Ascending aorta (tissue), 2 donors: ENCODE data around the gene FCRL4. TPM values are rescaled to one million over a fixed set of nuclear protein-coding genes. Genes with fewer than 3 reads are reported as not detected.

Source experiments
- DNase-seq, 2 donors: peaks; one replicate each; pipeline ENCODE4 v3.0.0-alpha.2; 2019; ENCODE audit warnings: low spot score in 2 of 2
- H3K27ac ChIP-seq, 2 donors: fragments of 200-600 bp; sonication (generic); one replicate each; pipeline ENCODE4 v1.5.1; 2016 to 2017; ENCODE audit warnings: mild to moderate bottlenecking in 1 of 2
- H3K27me3 ChIP-seq: fragments of 200-600 bp; sonication (generic); one replicate; pipeline ENCODE4 v1.5.1; 2017
- H3K36me3 ChIP-seq, 2 donors: fragments of 200-600 bp; sonication (generic); one replicate each; pipeline ENCODE4 v1.5.1; 2016
- H3K4me1 ChIP-seq, 2 donors: fragments of 200-600 bp; sonication (generic); one replicate each; pipeline ENCODE4 v1.5.1; 2016 to 2017; ENCODE audit warnings: mild to moderate bottlenecking in 1 of 2
- H3K4me3 ChIP-seq, 2 donors: fragments of 200-600 bp; sonication (generic); one replicate each; pipeline ENCODE4 v1.5.1; 2016 to 2017; ENCODE audit warnings: mild to moderate bottlenecking in 1 of 2
- H3K9me3 ChIP-seq, 2 donors: fragments of 200-600 bp; sonication (generic); one replicate each; pipeline ENCODE4 v1.5.1; 2016
- intact Hi-C: fragments of 100-400 bp; cut with DNase I; formaldehyde crosslinking; loops from one replicate; pipeline ENCODE4 v1.15.1; 2023
- total RNA-seq: library from RNA; depleted of rRNA; stranded (reverse); fragments of >200 nt; gene quantifications from one replicate; pipeline ENCODE4 v1.1.0, GENCODE V29; 2016
- TF ChIP-seq, protein P1 (sequence below), 3 experiments: fragments of 200-600 bp in 2 of 3; fragments of 450-650 bp in 1 of 3; sonication (generic) in 2 of 3; IDR thresholded peaks; one replicate each; pipeline ENCODE4 v1.5.1; 2016 to 2019; ENCODE audit warnings: antibody characterized with exemption in 3 of 3, mild to moderate bottlenecking in 1 of 3, moderate library complexity in 1 of 3

The FCRL4 gene
- total RNA-seq = not detected

DNA sequence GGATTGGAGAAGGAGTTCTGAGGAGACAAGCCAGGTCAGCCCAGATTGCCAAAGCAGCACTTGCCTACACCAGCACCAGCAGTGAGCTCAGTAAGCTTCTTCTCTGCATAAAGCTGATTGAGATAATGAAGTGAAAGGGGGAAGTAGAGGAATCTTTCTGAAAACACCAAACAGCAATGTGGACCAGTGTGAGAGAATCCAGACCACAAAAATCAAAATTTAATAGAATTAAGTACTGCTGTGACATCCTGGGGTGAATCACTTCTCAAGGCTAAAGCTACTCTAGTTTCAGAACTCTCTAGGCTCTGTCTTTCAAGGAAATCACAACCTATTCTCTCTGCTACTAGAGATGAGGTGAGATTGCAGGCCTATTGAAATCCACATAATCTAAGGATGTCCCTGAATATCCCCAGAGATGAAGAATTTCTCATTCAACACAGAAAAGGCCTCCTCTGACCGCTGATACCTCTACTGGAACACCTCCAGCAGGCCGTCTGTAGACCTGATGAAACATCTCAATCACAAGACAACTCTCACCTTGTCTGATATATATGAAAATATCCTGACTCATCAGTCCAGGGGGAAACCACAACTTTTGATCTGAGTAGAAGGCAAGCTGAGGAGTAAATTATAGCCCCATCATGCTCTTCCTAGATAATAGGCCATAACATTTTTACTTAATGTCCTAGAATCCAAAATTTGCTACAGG, at the start of gene FCRL4:
TSS of gene FCRL4 (minus strand) at position 127 of the 709 bp plus-strand sequence. CDS start 141 bp downstream, outside the sequence.
- Histone ChIP-seq H3K27me3 (no peaks in the 10 kb centered on the region), H3K4me1 (no peaks in the 10 kb centered on the region), H3K4me3 (no peak within 1 kb of the TSS), H3K9me3 (no peaks in the 10 kb centered on the region), H3K36me3 (no peaks in the 10 kb centered on the region), H3K27ac (no peak within 1 kb of the TSS)
- DNase-seq = no peak
- TF ChIP-seq, protein P1, sequence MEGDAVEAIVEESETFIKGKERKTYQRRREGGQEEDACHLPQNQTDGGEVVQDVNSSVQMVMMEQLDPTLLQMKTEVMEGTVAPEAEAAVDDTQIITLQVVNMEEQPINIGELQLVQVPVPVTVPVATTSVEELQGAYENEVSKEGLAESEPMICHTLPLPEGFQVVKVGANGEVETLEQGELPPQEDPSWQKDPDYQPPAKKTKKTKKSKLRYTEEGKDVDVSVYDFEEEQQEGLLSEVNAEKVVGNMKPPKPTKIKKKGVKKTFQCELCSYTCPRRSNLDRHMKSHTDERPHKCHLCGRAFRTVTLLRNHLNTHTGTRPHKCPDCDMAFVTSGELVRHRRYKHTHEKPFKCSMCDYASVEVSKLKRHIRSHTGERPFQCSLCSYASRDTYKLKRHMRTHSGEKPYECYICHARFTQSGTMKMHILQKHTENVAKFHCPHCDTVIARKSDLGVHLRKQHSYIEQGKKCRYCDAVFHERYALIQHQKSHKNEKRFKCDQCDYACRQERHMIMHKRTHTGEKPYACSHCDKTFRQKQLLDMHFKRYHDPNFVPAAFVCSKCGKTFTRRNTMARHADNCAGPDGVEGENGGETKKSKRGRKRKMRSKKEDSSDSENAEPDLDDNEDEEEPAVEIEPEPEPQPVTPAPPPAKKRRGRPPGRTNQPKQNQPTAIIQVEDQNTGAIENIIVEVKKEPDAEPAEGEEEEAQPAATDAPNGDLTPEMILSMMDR (IDR thresholded peaks at IDR 0.05) = no peak
- intact Hi-C loops = no loop called here

GRCh38 chr1:157646144-157646543, 48.3 kb upstream of the FCRL4 start:
- Histone ChIP-seq H3K9me3 (no peaks in the 10 kb centered on the region), H3K4me3 (no peak overlapping the region), H3K4me1 (no peaks in the 10 kb centered on the region), H3K27ac (no peak overlapping the region), H3K27me3 (no peaks in the 10 kb centered on the region), H3K36me3 (no peaks in the 10 kb centered on the region)
- TF ChIP-seq, protein P1 (IDR thresholded peaks at IDR 0.05) = no peak
- intact Hi-C loops = no loop called here
- DNase-seq = no peak

GRCh38 chr1:157641177-157641576, 43.3 kb upstream of the FCRL4 start:
- no peak for DNase-seq
- TF ChIP-seq, protein P1 (IDR thresholded peaks at IDR 0.05) = no peak

DNA sequence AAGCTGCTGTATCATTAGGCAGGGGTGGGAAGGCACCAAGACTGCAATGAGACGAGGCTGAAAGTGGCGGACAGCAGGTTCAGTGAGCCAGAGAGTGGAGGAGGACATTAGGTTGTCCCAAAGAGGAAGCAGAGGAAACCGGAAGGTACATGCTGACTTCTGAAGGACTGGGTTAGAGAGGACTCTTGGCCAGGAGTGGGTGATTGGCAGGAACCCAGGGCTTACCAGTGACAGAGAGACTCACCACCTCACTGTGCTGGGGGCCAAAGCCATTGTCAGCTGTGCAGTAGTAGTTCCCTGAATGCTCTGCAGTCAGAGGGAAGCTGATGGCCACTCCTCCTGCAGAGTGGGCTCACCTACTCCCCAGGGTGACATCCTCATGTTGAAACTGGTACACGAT, 41.9 kb upstream of the FCRL4 start:
- DNase-seq = no peak
- Histone ChIP-seq H3K36me3 (no peaks in the 10 kb centered on the region), H3K27me3 (no peaks in the 10 kb centered on the region), H3K4me3 (no peak overlapping the region), H3K4me1 (no peaks in the 10 kb centered on the region), H3K9me3 (no peaks in the 10 kb centered on the region), H3K27ac (no peak overlapping the region)
- TF ChIP-seq, protein P1 (IDR thresholded peaks at IDR 0.05) = no peak
- intact Hi-C loops = no loop called here

More at GRCh38 chr1:157641177-157641576, 43.3 kb upstream of the FCRL4 start:
- no peak overlapping the region for H3K4me3 ChIP-seq
- no peaks in the 10 kb centered on the region for H3K36me3 ChIP-seq
- H3K9me3 ChIP-seq = no peaks in the 10 kb centered on the region
- H3K27me3 ChIP-seq = no peaks in the 10 kb centered on the region
- intact Hi-C loops = no loop called here
- no peaks in the 10 kb centered on the region for H3K4me1 ChIP-seq
- no peak overlapping the region for H3K27ac ChIP-seq

DNA sequence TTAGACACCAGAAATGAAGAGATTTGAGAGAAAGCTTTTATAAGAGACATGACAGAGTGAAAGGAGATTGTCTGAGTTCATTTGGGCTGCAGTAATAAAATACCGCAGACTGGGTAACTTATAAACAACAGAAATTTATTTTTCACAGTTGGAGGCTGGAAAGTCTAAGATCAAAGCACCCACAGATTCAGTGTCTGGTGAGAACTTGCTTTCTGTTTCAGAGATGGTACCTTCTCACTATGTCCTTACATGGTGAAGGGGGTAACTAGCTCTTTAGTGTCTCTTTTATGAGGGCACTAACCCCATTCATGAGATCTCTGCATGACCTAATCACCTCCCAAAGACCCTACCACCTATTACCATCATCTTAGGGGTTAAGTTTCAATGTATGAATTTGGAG, 30.9 kb upstream of the FCRL4 start:
- intact Hi-C loops = no loop called here
- Histone ChIP-seq H3K9me3 (no peaks in the 10 kb centered on the region), H3K36me3 (no peaks in the 10 kb centered on the region), H3K4me3 (no peak overlapping the region), H3K4me1 (no peaks in the 10 kb centered on the region), H3K27me3 (no peaks in the 10 kb centered on the region), H3K27ac (no peak overlapping the region)
- no peak for DNase-seq
- TF ChIP-seq, protein P1 (IDR thresholded peaks at IDR 0.05) = no peak
